ENCODE measurements around the gene POU2F1.

DNA sequence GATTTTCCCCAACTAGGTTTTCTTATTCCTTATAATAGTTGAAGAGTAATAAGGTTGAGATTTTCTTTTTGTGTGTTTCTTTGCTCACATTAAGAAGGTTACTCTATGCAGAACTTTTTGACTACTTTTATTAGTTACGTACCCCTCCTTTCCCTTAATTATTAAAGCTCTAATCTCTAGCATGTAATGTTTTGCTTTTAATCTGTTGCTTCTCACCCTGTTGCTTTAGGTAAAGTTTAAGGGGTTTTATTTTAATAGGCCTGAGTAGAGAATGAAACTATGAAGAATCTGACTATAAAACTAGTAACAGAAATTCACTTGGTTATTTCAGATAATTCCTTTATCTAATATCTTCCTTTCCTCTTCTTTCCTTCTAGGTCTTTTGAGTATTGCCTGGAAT lies 53.4 kb downstream of the POU2F1 start:
- TF ChIP-seq EZH2 (IDR thresholded peaks at IDR 0.05; ENCODE audit: borderline replicate concordance, low read depth, low read length, poor library complexity, severe bottlenecking): no peak
- TF ChIP-seq, protein P1, sequence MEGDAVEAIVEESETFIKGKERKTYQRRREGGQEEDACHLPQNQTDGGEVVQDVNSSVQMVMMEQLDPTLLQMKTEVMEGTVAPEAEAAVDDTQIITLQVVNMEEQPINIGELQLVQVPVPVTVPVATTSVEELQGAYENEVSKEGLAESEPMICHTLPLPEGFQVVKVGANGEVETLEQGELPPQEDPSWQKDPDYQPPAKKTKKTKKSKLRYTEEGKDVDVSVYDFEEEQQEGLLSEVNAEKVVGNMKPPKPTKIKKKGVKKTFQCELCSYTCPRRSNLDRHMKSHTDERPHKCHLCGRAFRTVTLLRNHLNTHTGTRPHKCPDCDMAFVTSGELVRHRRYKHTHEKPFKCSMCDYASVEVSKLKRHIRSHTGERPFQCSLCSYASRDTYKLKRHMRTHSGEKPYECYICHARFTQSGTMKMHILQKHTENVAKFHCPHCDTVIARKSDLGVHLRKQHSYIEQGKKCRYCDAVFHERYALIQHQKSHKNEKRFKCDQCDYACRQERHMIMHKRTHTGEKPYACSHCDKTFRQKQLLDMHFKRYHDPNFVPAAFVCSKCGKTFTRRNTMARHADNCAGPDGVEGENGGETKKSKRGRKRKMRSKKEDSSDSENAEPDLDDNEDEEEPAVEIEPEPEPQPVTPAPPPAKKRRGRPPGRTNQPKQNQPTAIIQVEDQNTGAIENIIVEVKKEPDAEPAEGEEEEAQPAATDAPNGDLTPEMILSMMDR (conservative IDR thresholded peaks at IDR 0.05; ENCODE audit: low read depth, low read length): no peak
